OCI-LY3 (cell line): ENCODE measurements around the gene THRSP.

Source experiments
- CTCF ChIP-seq: fragments of 200-600, 300-600 bp; sonication (generic); IDR thresholded peaks from 2 replicates; pipeline ENCODE4 v1.5.1; 2014; ENCODE audit warnings: antibody characterized with exemption, low read length, low read depth
- EZH2phosphoT487 ChIP-seq: fragments of 200-600 bp; shearing (Covaris generic); IDR thresholded peaks from 2 replicates; pipeline ENCODE4 v1.6.1; 2018; ENCODE audit warnings: antibody characterized with exemption, mixed run types, low read depth

DNA sequence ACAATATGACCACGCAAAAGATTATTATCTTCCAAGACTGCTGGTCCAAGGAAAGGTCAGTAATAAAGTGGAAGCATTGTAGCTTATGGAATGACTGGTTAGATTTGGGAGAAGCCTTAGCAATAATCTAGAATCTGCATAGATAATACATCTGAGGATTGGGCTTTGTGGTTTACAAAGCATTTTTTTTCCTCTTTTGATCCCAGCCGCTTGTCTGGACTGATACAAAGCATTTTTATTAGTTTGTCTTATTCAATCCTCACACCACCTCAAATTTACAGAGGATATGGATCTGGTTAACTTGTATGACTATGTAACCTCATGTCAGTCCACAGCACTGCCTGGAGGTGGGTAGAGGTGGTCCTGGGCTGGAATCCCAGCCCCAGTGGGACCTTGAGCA is 990 bp upstream of the THRSP start:
- TF ChIP-seq CTCF (no peak), EZH2phosphoT487 (no peak)
